ENCODE results near the gene POTEF.
"Not testable (repeated sequence)": the region's sequence is repeated elsewhere in the genome, so short reads cannot be mapped to it uniquely, and the experiment has no call there.

Gene POTEF

GRCh38 chr2:130153721-130154422, 24.9 kb upstream of the POTEF start:
- H3K4me1 ChIP-seq (ENCODE audit: control insufficient read depth, insufficient read depth, low read length); POLR2A ChIA-PET; CTCF ChIA-PET; H3K4me3 ChIP-seq (ENCODE audit: low read depth, low read length); H3K9me3 ChIP-seq (ENCODE audit: control insufficient read depth, insufficient read depth, low read depth, low read length); H3K27ac ChIP-seq (ENCODE audit: extremely low read depth, low read depth, low read length): not testable (repeated sequence)
- H3K36me3 ChIP-seq (ENCODE audit: control insufficient read depth in 2 of 2, insufficient read depth in 1 of 2, low read length in 2 of 2), result peaks cover 0 to 68% of the 10 kb centered on the region in 2 experiments; a peak in 2 of 3 replicates

GRCh38 chr2:130152816-130153595, 24.0 kb upstream of the POTEF start:
- Histone ChIP-seq H3K9me3 (ENCODE audit: control insufficient read depth, insufficient read depth, low read depth, low read length) (no peaks in the 10 kb centered on the region), H3K27ac (ENCODE audit: extremely low read depth, low read depth, low read length) (no peak overlapping the region), H3K4me1 (ENCODE audit: control insufficient read depth, insufficient read depth, low read length) (no peaks in the 10 kb centered on the region), H3K4me3 (ENCODE audit: low read depth, low read length) (no peak overlapping the region), H3K36me3 (ENCODE audit: control insufficient read depth in 2 of 2, insufficient read depth in 1 of 2, low read length in 2 of 2) (peaks cover 0 to 62% of the 10 kb centered on the region in 2 experiments; a peak in 1 of 3 replicates)
- ChIA-PET POLR2A (interaction anchor here (0.5 kb wide), 1 partner anchor 191 kb away, joined by 4 read pairs; no protein-coding TSS in a partner anchor), CTCF (no interaction called here)
- TF ChIP-seq ZNF10 (tag by site-specific recombination; IDR thresholded peaks at IDR 0.05), result no peak
- no peak for TF ChIP-seq INSM2 (tag by site-specific recombination; IDR thresholded peaks at IDR 0.05)
- no peak for TF ChIP-seq ZNF596 (tag by site-specific recombination; IDR thresholded peaks at IDR 0.05)
- TF ChIP-seq PRDM2 (tag by site-specific recombination; IDR thresholded peaks at IDR 0.05; ENCODE audit: borderline replicate concordance), result no peak
- TF ChIP-seq REPIN1 (tag by site-specific recombination; IDR thresholded peaks at IDR 0.05; ENCODE audit: low read depth), result no peak
- TF ChIP-seq ZNF571 (tag by site-specific recombination; IDR thresholded peaks at IDR 0.05), result no peak
- no peak for TF ChIP-seq ZNF501 (tag by site-specific recombination; IDR thresholded peaks at IDR 0.05)
- no peak for TF ChIP-seq ZNF561 (tag by site-specific recombination; IDR thresholded peaks at IDR 0.05; ENCODE audit: borderline replicate concordance)

- POLR2A ChIA-PET; CTCF ChIA-PET; H3K4me1 ChIP-seq (ENCODE audit: control insufficient read depth, insufficient read depth, low read length); H3K27ac ChIP-seq (ENCODE audit: extremely low read depth, low read depth, low read length); H3K4me3 ChIP-seq (ENCODE audit: low read depth, low read length); H3K9me3 ChIP-seq (ENCODE audit: control insufficient read depth, insufficient read depth, low read depth, low read length): not testable (repeated sequence)
- peaks cover 0 to 58% of the 10 kb centered on the region in 2 experiments; a peak in 1 of 3 replicates for H3K36me3 ChIP-seq (ENCODE audit: control insufficient read depth in 2 of 2, insufficient read depth in 1 of 2, low read length in 2 of 2)
Observed at GRCh38 chr2:130152136-130152815, 23.3 kb upstream of the POTEF start.

- H3K4me1 ChIP-seq (ENCODE audit: control insufficient read depth, insufficient read depth, low read length); POLR2A ChIA-PET: not testable (repeated sequence)
- peaks cover 0 to 48% of the 10 kb centered on the region in 2 experiments; a peak in 1 of 3 replicates for H3K36me3 ChIP-seq (ENCODE audit: control insufficient read depth in 2 of 2, insufficient read depth in 1 of 2, low read length in 2 of 2)
Observed at GRCh38 chr2:130151145-130151512, 22.1 kb upstream of the POTEF start.

More at GRCh38 chr2:130151145-130151512, 22.1 kb upstream of the POTEF start:
- H3K9me3 ChIP-seq (ENCODE audit: control insufficient read depth, insufficient read depth, low read depth, low read length); H3K27ac ChIP-seq (ENCODE audit: extremely low read depth, low read depth, low read length); H3K4me3 ChIP-seq (ENCODE audit: low read depth, low read length); CTCF ChIA-PET: not testable (repeated sequence)

Data from HEK293 (cell line).